Naive B cell (primary cell): ENCODE measurements around the gene MPHOSPH9. TPM values are rescaled to one million over a fixed set of nuclear protein-coding genes. Genes with fewer than 3 reads are reported as not detected.
"Not testable (repeated sequence)": the region's sequence is repeated elsewhere in the genome, so short reads cannot be mapped to it uniquely, and the experiment has no call there.

Experiments
- ATAC-seq, 2 donors: fragments of 150-1000 bp; cut with Tn5 transposase; 2 replicates each; pipeline ENCODE4 v1.10.0; 2021; ENCODE audit warnings: low read depth in 2 of 2, mild to moderate bottlenecking in 2 of 2, moderate library complexity in 2 of 2
- DNase-seq: peaks from one replicate; pipeline ENCODE4 v3.0.0; 2022
- H3K27ac Mint-ChIP-seq, 6 donors: one replicate each; pipeline ENCODE4 v1.8.0; 2020 to 2022; ENCODE audit warnings: mild to moderate bottlenecking in 6 of 6, mixed read lengths in 6 of 6, moderate library complexity in 5 of 6, inconsistent platforms in 2 of 6
- H3K27me3 Mint-ChIP-seq, 3 donors: one replicate each; pipeline ENCODE4 v1.8.0; 2021 to 2022; ENCODE audit warnings: mixed read lengths in 3 of 3, mild to moderate bottlenecking in 1 of 3
- H3K36me3 Mint-ChIP-seq, 2 donors: one replicate each; pipeline ENCODE4 v1.8.0; 2020 to 2022; ENCODE audit warnings: mixed read lengths in 2 of 2, inconsistent platforms in 1 of 2, mild to moderate bottlenecking in 1 of 2
- H3K4me1 Mint-ChIP-seq, 3 donors: one replicate each; pipeline ENCODE4 v1.8.0; 2020 to 2022; ENCODE audit warnings: mixed read lengths in 3 of 3, inconsistent platforms in 1 of 3, mild to moderate bottlenecking in 1 of 3, moderate library complexity in 1 of 3
- H3K4me3 Mint-ChIP-seq, 8 donors: one replicate each; pipeline ENCODE4 v1.8.0; 2020 to 2022; ENCODE audit warnings: mild to moderate bottlenecking in 8 of 8, mixed read lengths in 8 of 8, moderate library complexity in 8 of 8, inconsistent platforms in 2 of 8
- H3K9me3 Mint-ChIP-seq, 7 donors: one replicate each; pipeline ENCODE4 v1.8.0; 2020 to 2022; ENCODE audit warnings: mixed read lengths in 7 of 7, mild to moderate bottlenecking in 5 of 7, inconsistent platforms in 2 of 7, moderate library complexity in 1 of 7
- polyA plus RNA-seq, 6 donors: library from polyadenylated mRNA; unstranded; fragments of 300-500 nt; fragmentation: Illumina TruSeq; gene quantifications; one replicate each; pipeline ENCODE4 v1.2.3, GENCODE V29; 2021; ENCODE audit warnings: low read depth in 6 of 6

Gene MPHOSPH9
- polyA plus RNA-seq, 6 donors from 2014 or later = 20.2 to 33.6 (median 28.6) TPM

DNA sequence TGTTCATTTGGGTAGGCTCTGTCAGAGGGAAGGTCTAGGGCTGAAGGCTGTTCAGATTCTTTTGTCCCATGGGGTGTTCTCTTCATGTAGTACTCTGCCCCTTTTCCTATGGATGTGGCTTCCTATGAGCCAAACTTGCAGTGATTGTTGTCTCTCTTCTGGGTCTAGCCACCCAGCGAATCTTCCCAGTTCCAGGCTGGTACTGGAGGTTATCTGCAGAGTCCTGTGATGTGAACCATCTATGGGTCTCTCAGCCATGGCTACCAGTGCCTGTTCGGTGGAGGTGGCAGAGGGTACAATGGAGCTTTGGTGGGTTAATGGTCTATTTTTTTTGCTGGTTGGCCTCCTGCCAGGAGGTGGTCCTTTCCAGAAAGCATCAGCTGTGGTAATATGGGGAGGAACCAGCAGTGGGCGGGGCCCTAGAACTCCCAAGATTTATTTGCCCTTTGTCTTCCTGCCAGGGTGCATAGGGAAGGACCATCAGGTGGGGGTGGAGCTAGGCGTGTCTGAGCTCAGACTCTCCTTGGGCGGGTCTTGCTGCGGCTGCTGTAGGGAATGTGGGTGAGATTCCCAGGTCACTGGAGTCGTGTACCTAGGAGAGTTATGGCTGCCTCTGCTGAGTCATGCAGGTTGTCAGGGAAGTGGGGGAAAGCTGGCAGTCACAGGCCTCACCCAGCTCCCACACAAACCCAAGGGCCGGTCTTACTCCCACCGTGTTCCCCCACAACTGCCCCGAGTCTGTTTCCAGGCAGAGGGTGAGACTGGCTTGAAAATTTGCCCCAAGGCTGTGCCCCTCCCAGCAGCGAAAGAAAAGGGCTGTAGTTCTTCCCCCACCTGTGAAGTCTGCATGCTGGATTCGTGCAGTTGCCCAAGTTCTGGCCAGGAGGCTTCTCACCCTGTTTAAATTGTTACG is 17.8 kb upstream of the MPHOSPH9 start:
- Mint-ChIP-seq H3K27ac (peak overlapping the region in 3 of 6 donors; percentile 38 to 70 (median 39)), H3K36me3 (peaks cover 0 to 6% of the 10 kb centered on the region in 2 donors), H3K27me3 (no peaks in the 10 kb centered on the region), H3K9me3 (peaks cover 0 to 2% (median 0%) of the 10 kb centered on the region in 7 donors), H3K4me3 (peak overlapping the region in 1 of 8 donors; percentile 56), H3K4me1 (peaks cover 33 to 57% (median 44%) of the 10 kb centered on the region in 3 donors)
- ATAC-seq (no peak), DNase-seq (no peak)

- not testable (repeated sequence) for H3K27me3 Mint-ChIP-seq, H3K4me3 Mint-ChIP-seq, H3K27ac Mint-ChIP-seq, H3K9me3 Mint-ChIP-seq, ATAC-seq, DNase-seq, H3K36me3 Mint-ChIP-seq
- peaks cover 40 to 64% (median 52%) of the 10 kb centered on the region in 3 donors for H3K4me1 Mint-ChIP-seq
These were observed 16.2 kb upstream of the MPHOSPH9 start for GRCh38 chr12:123248996-123249741.

- not testable (repeated sequence) for ATAC-seq, H3K4me3 Mint-ChIP-seq, DNase-seq, H3K36me3 Mint-ChIP-seq, H3K27me3 Mint-ChIP-seq, H3K9me3 Mint-ChIP-seq
- Mint-ChIP-seq H3K4me1 (peaks cover 37 to 68% (median 52%) of the 10 kb centered on the region in 3 donors), H3K27ac (peak overlapping the region in 2 of 6 donors; percentile 51 to 59)
These were observed 15.2 kb upstream of the MPHOSPH9 start for GRCh38 chr12:123248129-123248528.

DNA sequence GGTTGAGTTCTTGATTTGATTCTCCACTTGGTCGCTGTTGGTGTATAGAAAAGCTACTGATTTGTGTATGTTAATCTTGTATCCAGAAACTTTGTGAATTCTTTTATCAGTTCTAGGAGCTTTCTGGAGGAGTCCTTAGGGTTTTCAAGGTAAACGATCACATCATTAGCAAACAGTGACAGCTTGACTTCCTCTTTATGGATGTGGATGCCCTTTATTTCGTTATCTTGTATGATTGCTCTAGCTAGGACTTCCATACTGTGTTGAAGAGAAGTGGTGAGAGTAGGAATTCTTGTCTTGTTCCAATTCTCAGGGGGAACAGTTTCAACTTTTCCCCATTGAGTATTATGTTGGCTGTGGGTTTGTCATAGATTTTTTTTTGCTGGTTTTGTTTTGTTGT is 12.7 kb upstream of the MPHOSPH9 start:
- Mint-ChIP-seq H3K36me3 (peaks cover 0 to 6% of the 10 kb centered on the region in 2 donors), H3K4me1 (peaks cover 41 to 64% (median 51%) of the 10 kb centered on the region in 3 donors), H3K27me3 (no peaks in the 10 kb centered on the region), H3K4me3 (peak overlapping the region in 2 of 8 donors; percentile 11 to 32), H3K27ac (peak overlapping the region in 3 of 6 donors; percentile 4 to 67 (median 48)), H3K9me3 (peaks cover 0 to 2% (median 0%) of the 10 kb centered on the region in 7 donors)
- no peak for DNase-seq
- ATAC-seq = no peak

DNA sequence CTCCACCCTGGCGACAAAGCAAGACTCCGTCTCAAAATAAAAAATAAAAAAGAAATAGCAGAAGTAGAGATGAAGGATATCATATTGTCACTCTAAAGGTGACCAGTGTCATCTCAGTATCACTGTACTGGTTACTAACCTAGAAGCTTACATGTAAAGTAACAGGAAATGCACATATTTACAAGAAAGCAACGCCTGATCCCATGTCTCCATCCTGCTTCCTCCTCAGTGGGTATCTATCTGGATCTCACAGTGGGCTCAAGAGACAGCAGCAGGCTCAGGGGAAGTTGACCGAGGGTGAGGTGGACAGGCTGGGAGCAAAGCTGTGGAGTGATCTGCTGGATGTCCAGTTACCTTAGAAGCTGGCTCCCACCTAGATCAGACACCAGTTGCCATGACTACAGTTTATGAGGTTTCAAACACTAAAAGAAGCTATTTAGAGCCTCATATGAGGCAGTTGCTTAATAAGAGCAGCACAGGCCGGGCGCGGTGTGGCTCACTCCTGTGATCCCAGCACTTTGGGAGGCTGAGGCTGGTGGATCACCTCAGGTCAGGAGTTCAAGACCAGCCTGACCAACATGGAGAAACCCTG is 10.8 kb upstream of the MPHOSPH9 start:
- Mint-ChIP-seq H3K4me3 (peak overlapping the region in 1 of 8 donors; percentile 3), H3K36me3 (peaks cover 0 to 3% of the 10 kb centered on the region in 2 donors), H3K27me3 (no peaks in the 10 kb centered on the region), H3K27ac (peak overlapping the region in 1 of 6 donors; percentile 60), H3K4me1 (peaks cover 33 to 60% (median 47%) of the 10 kb centered on the region in 3 donors), H3K9me3 (peaks cover 0 to 2% (median 0%) of the 10 kb centered on the region in 7 donors)
- ATAC-seq (no peak), DNase-seq (no peak)

DNA sequence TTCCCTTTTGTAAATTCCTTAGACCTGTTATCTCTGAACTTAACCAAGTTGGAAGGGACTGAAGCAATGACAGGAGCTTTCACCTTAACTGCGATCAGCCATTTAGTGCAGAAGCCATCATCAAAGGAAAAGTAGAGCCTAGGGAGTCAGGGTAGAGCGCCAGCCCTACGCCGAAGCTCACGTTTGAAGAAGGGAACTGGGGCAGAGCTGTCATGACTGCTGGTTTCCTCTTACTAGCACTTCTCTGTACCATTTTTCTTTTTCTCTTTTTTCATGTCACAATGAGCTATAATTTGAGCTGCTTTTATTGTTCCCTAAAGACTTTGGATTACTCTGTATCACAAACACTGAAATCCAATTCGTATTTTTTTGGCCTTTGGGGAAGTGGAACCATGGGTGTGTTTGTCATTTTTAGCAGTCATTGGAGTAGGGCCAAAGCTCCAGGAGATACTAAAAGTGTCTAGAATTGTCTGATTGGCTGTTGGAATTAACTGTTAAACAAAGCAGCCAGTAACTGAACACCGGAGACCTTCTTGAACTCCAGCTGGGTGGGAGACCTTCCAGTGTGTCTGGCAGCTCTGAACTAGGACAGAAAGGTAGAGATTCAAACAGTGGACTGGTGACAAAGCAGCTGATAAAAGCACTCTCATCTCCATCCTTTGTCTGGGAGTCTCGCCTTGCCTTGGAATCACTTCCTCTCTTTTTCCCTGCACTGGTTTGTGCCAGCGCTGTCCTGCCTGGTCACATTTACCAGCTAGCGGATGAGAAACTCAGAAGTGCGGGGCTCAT is 9.4 kb upstream of the MPHOSPH9 start:
- peaks cover 0 to 3% of the 10 kb centered on the region in 2 donors for H3K36me3 Mint-ChIP-seq
- peaks cover 38 to 63% (median 48%) of the 10 kb centered on the region in 3 donors for H3K4me1 Mint-ChIP-seq
- no peak for ATAC-seq

DNA sequence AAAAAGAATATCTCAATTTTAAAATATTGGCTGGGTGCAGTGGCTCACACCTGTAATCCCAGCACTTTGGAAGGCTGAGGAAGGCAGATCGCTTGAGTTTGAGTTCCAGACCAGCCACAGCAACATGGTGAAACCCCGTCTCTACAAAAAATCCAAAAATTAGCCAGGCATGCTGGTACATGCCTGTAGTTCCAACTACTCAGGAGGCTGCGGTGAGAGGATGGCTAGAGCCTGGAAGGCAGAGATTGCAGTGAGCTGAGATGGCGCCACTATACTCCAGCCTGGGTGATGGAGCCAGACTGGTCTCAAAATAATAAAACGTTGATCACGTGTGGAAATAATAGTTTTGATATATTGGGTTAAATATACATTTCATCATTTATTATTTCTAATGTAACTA is 6.0 kb upstream of the MPHOSPH9 start:
- Mint-ChIP-seq H3K9me3 (no peaks in the 10 kb centered on the region), H3K36me3 (peaks cover 0 to 3% of the 10 kb centered on the region in 2 donors), H3K4me1 (peaks cover 30 to 70% (median 46%) of the 10 kb centered on the region in 3 donors), H3K4me3 (no peak overlapping the region), H3K27me3 (no peaks in the 10 kb centered on the region), H3K27ac (peak overlapping the region in 1 of 6 donors; percentile 29)
- no peak for DNase-seq
- no peak for ATAC-seq

More for the DNA sequence above, 9.4 kb upstream of the MPHOSPH9 start:
- Mint-ChIP-seq H3K27me3 (no peaks in the 10 kb centered on the region), H3K4me3 (peak overlapping the region in 2 of 8 donors; percentile 5 to 40), H3K9me3 (no peaks in the 10 kb centered on the region), H3K27ac (peak overlapping the region in 4 of 6 donors; percentile 27 to 90 (median 66))
- no peak for DNase-seq

DNA sequence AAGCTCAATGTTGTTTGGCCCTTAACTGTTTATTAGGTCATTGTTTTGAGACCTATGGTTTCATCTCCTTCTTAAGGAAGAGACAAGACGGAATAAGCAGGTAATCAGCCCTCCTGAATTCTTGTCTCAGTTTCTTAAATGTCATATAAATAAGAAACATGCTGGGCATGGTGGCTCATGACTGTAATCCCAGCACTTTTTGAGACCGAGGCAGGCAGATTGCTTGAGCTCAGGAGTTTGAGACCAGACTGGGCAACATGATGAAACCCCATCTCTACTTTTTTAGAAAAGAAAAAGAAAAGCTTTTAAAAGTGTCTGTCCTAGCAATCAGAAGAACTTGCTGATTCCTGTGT is 5.4 kb upstream of the MPHOSPH9 start:
- ATAC-seq (no peak), DNase-seq (no peak)
- Mint-ChIP-seq H3K36me3 (peaks cover 0 to 6% of the 10 kb centered on the region in 2 donors), H3K4me3 (peak overlapping the region in 4 of 8 donors; percentile 67 to 81 (median 79)), H3K4me1 (peaks cover 34 to 71% (median 52%) of the 10 kb centered on the region in 3 donors), H3K27ac (peak overlapping the region in 3 of 6 donors; percentile 80 to 96 (median 88)), H3K9me3 (no peaks in the 10 kb centered on the region), H3K27me3 (no peaks in the 10 kb centered on the region)

- Mint-ChIP-seq H3K27ac (peak overlapping the region; percentile 76 to 96 (median 82)), H3K9me3 (no peaks in the 10 kb centered on the region), H3K36me3 (peaks cover 0 to 8% of the 10 kb centered on the region in 2 donors), H3K4me3 (peak overlapping the region; percentile 51 to 86 (median 79)), H3K27me3 (no peaks in the 10 kb centered on the region), H3K4me1 (peaks cover 38 to 73% (median 56%) of the 10 kb centered on the region in 3 donors)
- peak; percentile 55 for DNase-seq
- peak in 1 of 2 donors; percentile 4 for ATAC-seq
These were observed 4.8 kb upstream of the MPHOSPH9 start for GRCh38 chr12:123237646-123238329.

DNA sequence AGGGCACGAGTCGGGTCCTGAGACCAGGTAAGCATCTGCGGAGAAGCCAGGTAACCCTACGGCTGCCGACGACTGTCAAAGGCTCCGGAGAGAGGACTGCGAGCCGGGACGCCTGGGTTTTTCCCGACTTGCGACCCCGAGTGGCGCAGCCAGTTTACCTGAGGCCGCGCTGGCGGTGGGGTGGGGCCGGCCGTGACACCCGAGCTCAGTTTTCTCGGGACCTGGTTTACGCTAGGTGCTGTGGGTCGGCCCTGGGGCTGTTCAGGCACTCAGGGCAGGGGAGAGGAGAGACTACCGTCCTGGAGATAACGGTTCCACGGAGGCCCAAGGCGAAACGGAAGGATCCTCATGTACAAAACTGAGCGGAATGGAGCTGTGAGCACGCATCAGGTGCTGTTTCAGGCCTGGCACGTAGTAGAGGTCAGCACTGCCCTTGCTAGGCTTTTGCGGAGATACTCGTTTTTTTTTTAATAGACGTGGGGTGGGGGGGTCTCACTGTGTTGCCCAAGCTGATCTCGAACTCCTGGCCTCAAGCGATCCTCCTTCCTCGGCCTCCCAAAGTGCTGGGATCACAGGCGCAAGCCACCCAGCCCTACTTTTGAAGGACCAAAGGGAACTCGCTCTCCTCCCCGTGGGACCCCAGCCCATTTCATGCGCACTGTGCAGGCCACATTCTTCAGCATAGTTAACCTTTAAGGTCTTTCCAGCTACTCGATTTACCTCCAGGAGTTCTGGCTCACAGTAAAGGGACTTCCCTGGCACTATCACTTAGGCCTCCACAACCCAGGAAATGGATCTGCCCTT is 766 bp upstream of the MPHOSPH9 start:
- no peaks in the 10 kb centered on the region for H3K9me3 Mint-ChIP-seq
- no peak for DNase-seq

DNA sequence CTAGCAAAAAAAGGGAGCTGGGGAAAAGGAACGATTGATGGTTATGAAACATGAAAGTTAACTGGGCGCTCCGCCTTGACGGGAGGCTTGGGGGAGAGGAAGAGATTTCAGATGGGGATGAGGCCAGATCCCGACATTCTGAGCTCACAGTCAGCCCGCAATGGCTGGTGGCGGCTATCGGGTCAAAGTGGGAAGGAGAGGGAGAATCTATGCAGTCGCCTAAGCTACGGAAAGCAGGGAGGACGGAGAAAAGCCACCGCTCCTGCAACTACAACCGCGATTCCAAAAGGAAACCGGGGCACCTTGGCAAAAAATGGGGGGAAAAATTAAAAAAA is 502 bp downstream of the MPHOSPH9 start:
- ATAC-seq (no peak), DNase-seq (no peak)
- peaks cover 34 to 66% (median 60%) of the 10 kb centered on the region in 3 donors for H3K4me1 Mint-ChIP-seq
- peak overlapping the region; percentile 90 to 100 (median 100) for H3K4me3 Mint-ChIP-seq
- peaks cover 0 to 5% of the 10 kb centered on the region in 2 donors for H3K36me3 Mint-ChIP-seq
- no peaks in the 10 kb centered on the region for H3K27me3 Mint-ChIP-seq
- peak overlapping the region; percentile 96 to 99 (median 99) for H3K27ac Mint-ChIP-seq
- no peaks in the 10 kb centered on the region for H3K9me3 Mint-ChIP-seq

More for the DNA sequence above, 766 bp upstream of the MPHOSPH9 start:
- Mint-ChIP-seq H3K27ac (peak overlapping the region; percentile 96 to 99 (median 99)), H3K4me1 (peaks cover 40 to 76% (median 63%) of the 10 kb centered on the region in 3 donors), H3K27me3 (no peaks in the 10 kb centered on the region), H3K4me3 (peak overlapping the region; percentile 90 to 100 (median 100)), H3K36me3 (peaks cover 0 to 5% of the 10 kb centered on the region in 2 donors)
- peak; percentile 13 to 15 for ATAC-seq
